Hepatocyte (in vitro differentiated cells): ENCODE results near the gene RPP40. TPM values are rescaled to one million over a fixed set of nuclear protein-coding genes. Genes with fewer than 3 reads are reported as not detected.

ENCODE experiments used
- DNase-seq: peaks from one replicate; pipeline ENCODE4 v3.0.0-alpha.2; 2016; ENCODE audit warnings: low spot score
- H2AFZ ChIP-seq: fragments of 200-600 bp; sonication (generic); 2 replicates; pipeline ENCODE4 v1.6.0; 2016; ENCODE audit warnings: antibody characterized with exemption, mild to moderate bottlenecking
- H3K27ac ChIP-seq: fragments of 200-600 bp; sonication (generic); 2 replicates; pipeline ENCODE4 v1.5.1; 2016; ENCODE audit warnings: mild to moderate bottlenecking
- H3K27me3 ChIP-seq: fragments of 200-600 bp; sonication (generic); 2 replicates; pipeline ENCODE4 v1.6.1; 2016
- H3K36me3 ChIP-seq: fragments of 200-600 bp; sonication (generic); replicated peaks from 2 replicates; pipeline ENCODE4 v1.5.1; 2016; ENCODE audit warnings: low read depth; ENCODE audit not compliant: insufficient read depth
- H3K4me1 ChIP-seq: fragments of 200-600 bp; sonication (generic); 2 replicates; pipeline ENCODE4 v1.5.1; 2016; ENCODE audit warnings: mild to moderate bottlenecking, moderate library complexity; ENCODE audit not compliant: insufficient read depth
- H3K4me2 ChIP-seq: fragments of 200-600 bp; sonication (generic); 2 replicates; pipeline ENCODE4 v1.6.0; 2016
- H3K4me3 ChIP-seq: fragments of 200-600 bp; sonication (generic); 2 replicates; pipeline ENCODE4 v1.5.1; 2016; ENCODE audit warnings: mild to moderate bottlenecking
- H3K79me2 ChIP-seq: fragments of 200-600 bp; sonication (generic); 2 replicates; pipeline ENCODE4 v1.6.0; 2017; ENCODE audit warnings: mild to moderate bottlenecking
- H3K9me2 ChIP-seq: fragments of 200-600 bp; sonication (generic); replicated peaks from 2 replicates; pipeline ENCODE4 v1.6.0; 2017; ENCODE audit warnings: mild to moderate bottlenecking; ENCODE audit not compliant: insufficient read depth
- H3K9me3 ChIP-seq: fragments of 200-600 bp; sonication (generic); 2 replicates; pipeline ENCODE4 v1.5.1; 2016; ENCODE audit warnings: low read depth, mild to moderate bottlenecking
- H4K20me1 ChIP-seq: fragments of 200-600 bp; sonication (generic); 2 replicates; pipeline ENCODE4 v1.6.0; 2016; ENCODE audit warnings: mild to moderate bottlenecking; ENCODE audit not compliant: insufficient read depth, poor library complexity, severe bottlenecking
- EZH2 ChIP-seq: fragments of 200-600 bp; sonication (generic); IDR thresholded peaks from 2 replicates; pipeline ENCODE4 v1.6.1; 2016; ENCODE audit warnings: antibody characterized with exemption, mild to moderate bottlenecking, borderline replicate concordance
- EZH2phosphoT487 ChIP-seq: fragments of 200-600 bp; sonication (generic); IDR thresholded peaks from one replicate; pipeline ENCODE4 v1.6.1; 2018; ENCODE audit warnings: antibody characterized with exemption, mild to moderate bottlenecking, low read depth, moderate library complexity; ENCODE audit not compliant: unreplicated experiment, severe bottlenecking
- WGBS: methylation state at CpG from one replicate; pipeline ENCODE4 v1.1.6; 2016; ENCODE audit warnings: low lambda C conversion rate; ENCODE audit errors: missing lambda C conversion rate; 5-methylcytosine and 5-hydroxymethylcytosine counted together
- polyA plus RNA-seq: library from polyadenylated mRNA; unstranded; fragments of >200 nt; fragmentation: Nextera tagmentation; extraction: Ambion mirVana; gene quantifications from 2 replicates; pipeline ENCODE4 v1.2.1, GENCODE V29; 2016
- total RNA-seq: library from RNA; depleted of rRNA; stranded (reverse); fragments of >200 nt; gene quantifications from 2 replicates; pipeline ENCODE4 v1.2.3, GENCODE V29; 2014
- TF ChIP-seq, protein P1 (sequence below): fragments of 200-600 bp; sonication (generic); IDR thresholded peaks from 2 replicates; pipeline ENCODE4 v1.5.1; 2016; ENCODE audit warnings: antibody characterized with exemption, mild to moderate bottlenecking; ENCODE audit not compliant: poor library complexity

The RPP40 gene
- total and polyA plus RNA-seq, 2 experiments from 2014 or later = 17.7 to 24.8 TPM

DNA sequence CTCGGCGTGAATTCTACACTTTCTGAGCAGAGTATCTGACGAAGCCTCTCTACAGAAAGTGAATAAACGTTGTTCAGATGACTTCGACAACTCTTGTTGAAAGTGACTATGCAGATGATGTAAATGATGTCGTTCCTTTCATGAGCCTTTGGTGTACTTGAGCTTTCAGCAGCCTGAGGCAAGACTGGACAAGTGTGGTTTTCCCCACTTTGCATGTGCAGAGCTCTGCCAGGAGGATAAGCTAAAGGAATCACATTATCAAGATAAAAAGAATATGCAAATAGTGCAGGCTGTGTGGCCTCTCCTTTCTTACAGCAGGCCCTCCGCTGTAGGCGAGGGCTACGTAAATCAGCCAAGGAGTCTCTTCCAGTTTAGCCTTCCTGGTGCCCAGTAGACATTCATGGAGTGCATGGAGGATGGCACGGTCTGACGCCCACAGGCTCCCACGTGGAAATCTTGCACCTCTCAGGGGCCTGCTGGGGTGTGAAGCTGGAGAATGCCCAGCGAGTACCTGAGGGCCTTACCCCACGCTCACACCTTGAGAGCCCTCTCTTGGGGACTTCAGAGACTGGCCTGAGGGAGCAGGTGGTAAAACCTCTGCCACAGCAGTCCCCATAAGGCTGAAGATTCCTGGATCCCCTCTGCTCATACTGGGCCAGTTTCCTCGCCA, 54.9 kb downstream of the RPP40 start:
- Histone ChIP-seq H3K9me3 (no peaks in the 10 kb centered on the region), H3K79me2 (no peaks in the 10 kb centered on the region), H3K4me1 (no peaks in the 10 kb centered on the region), H3K27ac (no peak overlapping the region), H3K27me3 (no peaks in the 10 kb centered on the region), H3K9me2 (no peaks in the 10 kb centered on the region), H3K4me2 (no peak overlapping the region), H3K4me3 (no peak overlapping the region), H3K36me3 (no peaks in the 10 kb centered on the region), H2AFZ (no peak overlapping the region), H4K20me1 (no peaks in the 10 kb centered on the region)
- WGBS = 93% methylated on average over 13 of the region's 15 CpGs
- DNase-seq = no peak
- no peak for TF ChIP-seq EZH2
- TF ChIP-seq EZH2phosphoT487 = no peak
- TF ChIP-seq, protein P1, sequence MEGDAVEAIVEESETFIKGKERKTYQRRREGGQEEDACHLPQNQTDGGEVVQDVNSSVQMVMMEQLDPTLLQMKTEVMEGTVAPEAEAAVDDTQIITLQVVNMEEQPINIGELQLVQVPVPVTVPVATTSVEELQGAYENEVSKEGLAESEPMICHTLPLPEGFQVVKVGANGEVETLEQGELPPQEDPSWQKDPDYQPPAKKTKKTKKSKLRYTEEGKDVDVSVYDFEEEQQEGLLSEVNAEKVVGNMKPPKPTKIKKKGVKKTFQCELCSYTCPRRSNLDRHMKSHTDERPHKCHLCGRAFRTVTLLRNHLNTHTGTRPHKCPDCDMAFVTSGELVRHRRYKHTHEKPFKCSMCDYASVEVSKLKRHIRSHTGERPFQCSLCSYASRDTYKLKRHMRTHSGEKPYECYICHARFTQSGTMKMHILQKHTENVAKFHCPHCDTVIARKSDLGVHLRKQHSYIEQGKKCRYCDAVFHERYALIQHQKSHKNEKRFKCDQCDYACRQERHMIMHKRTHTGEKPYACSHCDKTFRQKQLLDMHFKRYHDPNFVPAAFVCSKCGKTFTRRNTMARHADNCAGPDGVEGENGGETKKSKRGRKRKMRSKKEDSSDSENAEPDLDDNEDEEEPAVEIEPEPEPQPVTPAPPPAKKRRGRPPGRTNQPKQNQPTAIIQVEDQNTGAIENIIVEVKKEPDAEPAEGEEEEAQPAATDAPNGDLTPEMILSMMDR = no peak

DNA sequence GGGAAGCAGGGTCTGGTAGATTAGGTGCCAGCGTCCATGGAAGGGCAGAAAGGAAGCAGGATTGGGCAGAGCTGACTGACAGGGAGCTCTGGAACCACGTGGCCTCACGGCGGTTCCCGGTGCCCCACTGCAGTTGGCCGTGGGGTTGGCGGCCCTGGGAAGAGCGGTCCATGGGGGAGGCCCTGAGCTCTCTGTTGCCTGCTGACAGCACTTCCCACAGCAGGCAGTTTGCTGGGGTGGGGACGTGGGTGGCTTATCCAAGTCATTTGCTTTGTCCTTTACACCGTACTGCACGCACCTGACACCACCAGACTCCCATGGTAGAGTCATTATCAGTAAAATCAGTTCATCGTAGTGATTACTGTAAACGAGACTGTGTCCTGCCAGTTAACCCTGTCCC, 56.1 kb downstream of the RPP40 start:
- Histone ChIP-seq H4K20me1 (no peaks in the 10 kb centered on the region), H3K9me3 (no peaks in the 10 kb centered on the region), H3K27ac (no peak overlapping the region), H3K4me3 (no peak overlapping the region), H3K36me3 (no peaks in the 10 kb centered on the region), H3K79me2 (peaks cover 6% of the 10 kb centered on the region), H3K27me3 (no peaks in the 10 kb centered on the region), H3K9me2 (no peaks in the 10 kb centered on the region), H2AFZ (no peak overlapping the region), H3K4me1 (no peaks in the 10 kb centered on the region), H3K4me2 (no peak overlapping the region)
- DNase-seq = no peak
- TF ChIP-seq EZH2 = no peak
- TF ChIP-seq, protein P1 = no peak
- TF ChIP-seq EZH2phosphoT487 = no peak
- 82% methylated on average over 13 of the region's 13 CpGs for WGBS

DNA sequence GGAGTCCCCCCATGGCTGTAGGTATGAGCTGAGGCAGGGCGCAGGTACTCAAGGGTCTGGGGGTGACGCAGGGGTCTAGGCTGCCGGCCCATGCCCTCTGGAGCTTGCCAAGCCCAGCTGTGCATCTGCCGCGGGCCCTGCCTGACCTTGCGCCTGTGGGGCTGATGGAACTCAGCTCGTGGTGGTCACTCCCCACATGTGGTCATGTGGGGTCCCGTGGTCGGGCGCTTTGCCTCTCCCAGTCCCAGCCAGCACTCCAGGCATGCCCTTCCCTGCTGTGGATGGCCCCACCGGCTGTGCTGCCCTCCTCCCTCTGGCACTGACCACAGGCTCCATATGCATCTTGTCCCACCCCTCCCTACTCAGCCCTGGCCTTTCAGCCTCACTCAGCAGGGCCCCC, 57.3 kb downstream of the RPP40 start:
- WGBS = 97% methylated on average over 10 of the region's 11 CpGs

More for the DNA sequence above, 57.3 kb downstream of the RPP40 start:
- Histone ChIP-seq H4K20me1 (no peaks in the 10 kb centered on the region), H3K79me2 (peaks cover 6% of the 10 kb centered on the region), H3K9me3 (no peaks in the 10 kb centered on the region), H2AFZ (no peak overlapping the region), H3K4me3 (no peak overlapping the region), H3K27me3 (no peaks in the 10 kb centered on the region), H3K4me1 (peaks cover 6% of the 10 kb centered on the region), H3K27ac (no peak overlapping the region), H3K4me2 (no peak overlapping the region), H3K9me2 (no peaks in the 10 kb centered on the region), H3K36me3 (no peaks in the 10 kb centered on the region)
- DNase-seq = no peak
- TF ChIP-seq EZH2phosphoT487 (no peak), EZH2 (no peak)
- TF ChIP-seq, protein P1 = no peak

Other genes starting within 250 kb of the RPP40 start
- gene CDYL, start 227.6 kb downstream of the RPP40 start, total RNA-seq = 30.4 TPM in 2 replicates
- 25.3 and 28.9 TPM in 2 replicates for gene CDYL, start 227.6 kb downstream of the RPP40 start, polyA plus RNA-seq
- 0.47 and 0.48 TPM in 2 replicates for gene PPP1R3G, start 81.3 kb upstream of the RPP40 start, total RNA-seq
- 0.18 and 0.82 TPM in 2 replicates for gene PPP1R3G, start 81.3 kb upstream of the RPP40 start, polyA plus RNA-seq